ENCODE results near the gene CRTC1. TPM values are rescaled to one million over a fixed set of nuclear protein-coding genes. Genes with fewer than 3 reads are reported as not detected.

The CRTC1 gene
- total RNA-seq, 4 donors from 2014 or later: 1.8 to 3.6 (median 2.1) TPM

DNA sequence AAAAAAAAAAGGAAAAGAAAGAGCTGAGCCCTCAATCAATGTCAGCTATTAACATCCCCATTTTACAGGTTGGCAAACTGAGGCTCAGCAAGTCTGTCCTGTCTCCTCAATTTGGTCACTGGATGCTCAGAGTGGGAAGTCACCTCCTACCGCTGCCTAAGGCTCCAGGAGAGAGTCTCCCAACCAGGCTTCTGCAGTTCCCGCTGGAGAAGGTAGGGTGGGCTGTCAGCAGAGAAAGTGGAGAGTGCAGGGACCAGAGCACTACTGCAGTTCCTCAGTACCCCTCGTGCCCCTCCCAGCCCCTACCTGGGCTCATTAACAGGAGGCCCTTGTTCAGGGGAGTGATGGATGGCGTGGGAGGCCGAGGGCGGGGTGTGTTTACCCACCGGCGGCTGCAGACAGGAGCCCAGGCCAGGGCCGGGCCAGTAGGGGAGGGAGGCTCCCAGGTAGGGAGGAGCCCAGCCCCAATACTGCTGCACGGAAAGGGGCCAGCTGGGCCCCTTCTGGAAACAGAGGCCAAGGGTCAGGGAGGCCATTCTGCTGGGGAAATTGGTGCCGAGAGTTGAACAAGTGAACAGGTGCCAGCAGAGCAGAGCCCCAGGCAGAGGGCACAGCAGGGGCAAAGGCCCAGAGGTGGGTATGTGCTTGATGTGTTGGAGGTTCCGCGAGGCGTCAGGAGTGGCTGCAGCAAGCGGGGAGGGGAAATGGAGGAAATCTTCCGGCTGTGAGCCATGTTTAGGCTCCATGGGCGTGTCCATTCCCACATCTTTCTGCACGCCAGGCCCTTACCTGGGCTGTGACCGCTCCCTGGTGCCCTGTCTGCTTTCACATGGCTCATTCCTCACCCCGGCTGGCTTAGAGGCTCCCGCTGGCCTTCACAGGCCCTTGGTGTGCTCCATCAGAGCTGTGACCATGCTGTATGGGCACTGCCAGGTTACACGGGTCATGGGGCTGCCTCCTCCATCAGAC is 115.2 kb downstream of the CRTC1 start:
- Histone ChIP-seq H3K27ac (no peak overlapping the region), H3K4me3 (no peak overlapping the region), H3K36me3 (no peaks in the 10 kb centered on the region), H3K27me3 (peaks cover 0 to 96% (median 1%) of the 10 kb centered on the region in 4 donors), H3K9me3 (no peaks in the 10 kb centered on the region), H3K4me1 (peaks cover 0 to 14% (median 5%) of the 10 kb centered on the region in 3 donors)
- 45 to 63% methylated on average over 9 to 12 of the region's 22 CpGs for WGBS, 2 donors
- DNase-seq: no peak
- intact Hi-C loops (cut with DNase I): no loop called here
- TF ChIP-seq, protein P1, sequence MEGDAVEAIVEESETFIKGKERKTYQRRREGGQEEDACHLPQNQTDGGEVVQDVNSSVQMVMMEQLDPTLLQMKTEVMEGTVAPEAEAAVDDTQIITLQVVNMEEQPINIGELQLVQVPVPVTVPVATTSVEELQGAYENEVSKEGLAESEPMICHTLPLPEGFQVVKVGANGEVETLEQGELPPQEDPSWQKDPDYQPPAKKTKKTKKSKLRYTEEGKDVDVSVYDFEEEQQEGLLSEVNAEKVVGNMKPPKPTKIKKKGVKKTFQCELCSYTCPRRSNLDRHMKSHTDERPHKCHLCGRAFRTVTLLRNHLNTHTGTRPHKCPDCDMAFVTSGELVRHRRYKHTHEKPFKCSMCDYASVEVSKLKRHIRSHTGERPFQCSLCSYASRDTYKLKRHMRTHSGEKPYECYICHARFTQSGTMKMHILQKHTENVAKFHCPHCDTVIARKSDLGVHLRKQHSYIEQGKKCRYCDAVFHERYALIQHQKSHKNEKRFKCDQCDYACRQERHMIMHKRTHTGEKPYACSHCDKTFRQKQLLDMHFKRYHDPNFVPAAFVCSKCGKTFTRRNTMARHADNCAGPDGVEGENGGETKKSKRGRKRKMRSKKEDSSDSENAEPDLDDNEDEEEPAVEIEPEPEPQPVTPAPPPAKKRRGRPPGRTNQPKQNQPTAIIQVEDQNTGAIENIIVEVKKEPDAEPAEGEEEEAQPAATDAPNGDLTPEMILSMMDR (IDR thresholded peaks at IDR 0.05): no peak
- no peak for TF ChIP-seq POLR2A (IDR thresholded peaks at IDR 0.05)

DNA sequence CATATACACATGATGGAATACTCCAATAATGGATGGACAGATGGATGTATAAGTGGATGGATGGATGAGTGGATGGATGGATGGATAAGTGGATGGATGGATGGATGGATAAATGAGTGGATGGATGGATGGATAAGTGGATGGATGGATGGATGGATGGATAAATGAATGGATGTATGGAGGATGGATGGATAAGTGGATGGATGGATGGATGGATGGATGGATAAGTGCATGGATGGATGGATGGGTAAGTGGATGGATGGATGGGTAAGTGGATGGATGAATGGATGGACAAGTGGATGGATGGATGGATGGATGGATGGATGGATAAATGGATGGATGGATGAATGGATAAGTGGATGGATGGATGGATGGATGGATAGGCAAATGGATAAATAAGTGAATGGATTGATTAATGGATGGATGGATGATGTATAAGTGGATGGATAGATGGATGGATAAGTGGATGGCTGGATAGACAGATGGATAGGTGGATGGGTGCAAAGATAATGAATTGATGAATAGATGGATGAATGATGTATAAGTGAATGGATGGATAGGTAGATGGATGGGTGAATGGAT is 116.0 kb downstream of the CRTC1 start:
- H3K36me3 ChIP-seq: no peaks in the 10 kb centered on the region
- H3K27me3 ChIP-seq: peaks cover 0 to 96% (median 1%) of the 10 kb centered on the region in 4 donors

DNA sequence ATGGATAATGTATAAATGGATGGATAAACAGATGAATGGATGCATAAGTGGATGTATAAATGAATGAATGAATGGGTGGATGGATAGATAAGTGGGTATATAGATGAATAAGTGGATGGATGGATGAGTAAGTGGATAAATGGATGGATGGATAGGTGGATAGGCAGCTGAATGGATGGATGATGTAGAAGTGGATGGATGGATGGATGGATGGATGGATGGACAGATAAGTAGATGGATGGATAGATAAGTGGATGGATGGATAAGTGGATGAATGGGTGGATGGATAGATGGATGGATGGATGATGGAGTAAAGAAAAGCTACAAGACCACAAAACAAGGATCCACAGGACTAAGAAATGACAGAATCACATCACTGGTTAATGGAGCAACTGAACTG is 116.6 kb downstream of the CRTC1 start:
- Histone ChIP-seq H3K36me3 (no peaks in the 10 kb centered on the region), H3K9me3 (no peaks in the 10 kb centered on the region), H3K27me3 (peaks cover 0 to 93% (median 1%) of the 10 kb centered on the region in 4 donors), H3K4me3 (no peak overlapping the region), H3K27ac (no peak overlapping the region), H3K4me1 (peaks cover 0 to 14% (median 5%) of the 10 kb centered on the region in 3 donors)
- TF ChIP-seq, protein P1 (IDR thresholded peaks at IDR 0.05): no peak
- TF ChIP-seq POLR2A (IDR thresholded peaks at IDR 0.05): no peak
- DNase-seq: no peak
- intact Hi-C loops (cut with DNase I): no loop called here

More for the DNA sequence above, 116.0 kb downstream of the CRTC1 start:
- no peak for DNase-seq
- no peak overlapping the region for H3K4me3 ChIP-seq
- peaks cover 0 to 14% (median 5%) of the 10 kb centered on the region in 3 donors for H3K4me1 ChIP-seq
- no peaks in the 10 kb centered on the region for H3K9me3 ChIP-seq
- no peak overlapping the region for H3K27ac ChIP-seq
- intact Hi-C loops (cut with DNase I): no loop called here
- no peak for TF ChIP-seq POLR2A (IDR thresholded peaks at IDR 0.05)
- TF ChIP-seq, protein P1 (IDR thresholded peaks at IDR 0.05): no peak

DNA sequence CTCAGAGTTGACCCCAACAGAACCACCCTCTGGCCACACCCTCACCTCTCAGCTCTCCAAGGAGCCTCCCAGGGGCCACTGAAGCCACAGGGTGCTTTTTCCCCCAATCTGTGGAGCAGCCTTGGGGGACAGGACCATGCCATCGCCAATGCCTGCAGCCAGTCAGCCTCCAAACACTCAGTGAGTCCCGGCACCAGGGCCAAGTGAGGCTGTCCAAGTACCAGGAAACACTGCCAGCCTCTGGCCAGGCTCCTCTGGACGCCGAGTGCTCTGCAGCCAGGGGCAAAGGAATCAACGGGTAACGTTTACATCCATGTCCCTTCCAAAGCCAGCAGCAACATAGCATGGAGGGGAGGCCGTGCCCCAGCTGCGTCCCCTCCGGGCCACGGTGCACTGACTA is 117.2 kb downstream of the CRTC1 start:
- no peak for TF ChIP-seq POLR2A (IDR thresholded peaks at IDR 0.05)
- TF ChIP-seq, protein P1 (IDR thresholded peaks at IDR 0.05): no peak
- 49 to 70% methylated on average over 4 to 5 of the region's 10 CpGs for WGBS, 2 donors
- Histone ChIP-seq H3K4me3 (no peak overlapping the region), H3K9me3 (no peaks in the 10 kb centered on the region), H3K27me3 (peaks cover 0 to 87% (median 0%) of the 10 kb centered on the region in 4 donors), H3K4me1 (peaks cover 0 to 8% (median 2%) of the 10 kb centered on the region in 3 donors), H3K27ac (no peak overlapping the region), H3K36me3 (no peaks in the 10 kb centered on the region)
- intact Hi-C loops (cut with DNase I): no loop called here
- DNase-seq: no peak

DNA sequence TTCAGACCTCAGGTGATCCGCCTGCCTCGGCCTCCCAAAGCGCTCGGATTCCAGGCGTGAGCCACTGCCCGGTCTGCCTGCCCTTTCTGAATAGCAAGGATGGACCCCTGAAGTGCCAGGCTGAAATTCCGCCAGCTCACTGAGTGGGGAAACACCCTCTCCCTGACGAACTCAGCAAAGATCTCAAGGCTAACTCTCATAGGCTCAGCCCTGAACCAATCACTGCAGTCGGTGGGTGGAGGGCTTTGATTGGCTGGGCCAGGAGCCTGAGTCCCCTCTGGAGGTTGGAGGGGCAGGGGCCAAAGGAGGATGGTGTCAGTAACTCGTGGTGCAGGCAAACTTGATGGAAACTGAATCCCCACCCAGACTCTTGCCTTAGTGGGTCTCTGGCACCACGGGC is 118.9 kb downstream of the CRTC1 start:
- no peak overlapping the region for H3K27ac ChIP-seq
- no peaks in the 10 kb centered on the region for H3K9me3 ChIP-seq
- peaks cover 0 to 4% (median 0%) of the 10 kb centered on the region in 3 donors for H3K4me1 ChIP-seq
- peaks cover 0 to 70% (median 0%) of the 10 kb centered on the region in 4 donors for H3K27me3 ChIP-seq
- no peak overlapping the region for H3K4me3 ChIP-seq
- WGBS, 2 donors: 47 to 80% methylated on average over 3 to 7 of the region's 11 CpGs
- no peak for TF ChIP-seq POLR2A (IDR thresholded peaks at IDR 0.05)
- TF ChIP-seq, protein P1 (IDR thresholded peaks at IDR 0.05): no peak
- no peak for DNase-seq
- intact Hi-C loops (cut with DNase I): no loop called here
- H3K36me3 ChIP-seq: no peaks in the 10 kb centered on the region
